ENCODE results near the gene DACT3.
A peak's percentile ranks its signal among the peaks of the same experiment; 100 is the strongest.

DACT3 gene

GRCh38 chr19:46661020-46661731 lies at the start of gene DACT3:
TSS of gene DACT3 (minus strand) at chr19:46661182. CDS start at chr19:46661064, 118 bp downstream.
- DNase-seq (ENCODE audit: low read depth in 1 of 2, low spot score in 1 of 2): peak; percentile 97 to 99
- no peak for TF ChIP-seq JUND (IDR thresholded peaks at IDR 0.05; ENCODE audit: low read depth)
- in situ Hi-C loops (cut with HindIII; ENCODE audit: low pct_unique_long_range_greater_than_20kb, low sequenced_read_pairs): no loop called here

- no peak for DNase-seq (ENCODE audit: low read depth in 1 of 2, low spot score in 1 of 2)
- TF ChIP-seq JUND (IDR thresholded peaks at IDR 0.05; ENCODE audit: low read depth): no peak
- in situ Hi-C loops (cut with HindIII; ENCODE audit: low pct_unique_long_range_greater_than_20kb, low sequenced_read_pairs): no loop called here
These were observed 49.7 kb upstream of the DACT3 start for GRCh38 chr19:46710687-46711086.

GRCh38 chr19:46704379-46705076 lies 43.5 kb upstream of the DACT3 start:
- peak; percentile 55 to 59 for DNase-seq (ENCODE audit: low read depth in 1 of 2, low spot score in 1 of 2)
- in situ Hi-C loops (cut with HindIII; ENCODE audit: low pct_unique_long_range_greater_than_20kb, low sequenced_read_pairs): no loop called here
- TF ChIP-seq JUND (IDR thresholded peaks at IDR 0.05; ENCODE audit: low read depth): no peak

GRCh38 chr19:46700704-46701103 lies 39.7 kb upstream of the DACT3 start:
- in situ Hi-C loops (cut with HindIII; ENCODE audit: low pct_unique_long_range_greater_than_20kb, low sequenced_read_pairs): no loop called here
- DNase-seq (ENCODE audit: low read depth in 1 of 2, low spot score in 1 of 2): no peak
- no peak for TF ChIP-seq JUND (IDR thresholded peaks at IDR 0.05; ENCODE audit: low read depth)

- DNase-seq (ENCODE audit: low read depth in 1 of 2, low spot score in 1 of 2): no peak
- in situ Hi-C loops (cut with HindIII; ENCODE audit: low pct_unique_long_range_greater_than_20kb, low sequenced_read_pairs): no loop called here
- no peak for TF ChIP-seq JUND (IDR thresholded peaks at IDR 0.05; ENCODE audit: low read depth)
These were observed 37.7 kb upstream of the DACT3 start for GRCh38 chr19:46698395-46699321.

GRCh38 chr19:46697204-46697960 lies 36.4 kb upstream of the DACT3 start:
- in situ Hi-C loops (cut with HindIII; ENCODE audit: low pct_unique_long_range_greater_than_20kb, low sequenced_read_pairs): no loop called here
- no peak for TF ChIP-seq JUND (IDR thresholded peaks at IDR 0.05; ENCODE audit: low read depth)
- DNase-seq (ENCODE audit: low read depth in 1 of 2, low spot score in 1 of 2): no peak

GRCh38 chr19:46696866-46697203 lies 35.9 kb upstream of the DACT3 start:
- in situ Hi-C loops (cut with HindIII; ENCODE audit: low pct_unique_long_range_greater_than_20kb, low sequenced_read_pairs): no loop called here
- TF ChIP-seq JUND (IDR thresholded peaks at IDR 0.05; ENCODE audit: low read depth): no peak
- no peak for DNase-seq (ENCODE audit: low read depth in 1 of 2, low spot score in 1 of 2)

- no peak for TF ChIP-seq JUND (IDR thresholded peaks at IDR 0.05; ENCODE audit: low read depth)
- in situ Hi-C loops (cut with HindIII; ENCODE audit: low pct_unique_long_range_greater_than_20kb, low sequenced_read_pairs): no loop called here
- no peak for DNase-seq (ENCODE audit: low read depth in 1 of 2, low spot score in 1 of 2)
These were observed 35.1 kb upstream of the DACT3 start for GRCh38 chr19:46696052-46696451.

GRCh38 chr19:46693760-46694159 lies 32.8 kb upstream of the DACT3 start:
- no peak for DNase-seq (ENCODE audit: low read depth in 1 of 2, low spot score in 1 of 2)
- in situ Hi-C loops (cut with HindIII; ENCODE audit: low pct_unique_long_range_greater_than_20kb, low sequenced_read_pairs): no loop called here
- no peak for TF ChIP-seq JUND (IDR thresholded peaks at IDR 0.05; ENCODE audit: low read depth)

- no peak for DNase-seq (ENCODE audit: low read depth in 1 of 2, low spot score in 1 of 2)
- TF ChIP-seq JUND (IDR thresholded peaks at IDR 0.05; ENCODE audit: low read depth): no peak
- in situ Hi-C loops (cut with HindIII; ENCODE audit: low pct_unique_long_range_greater_than_20kb, low sequenced_read_pairs): no loop called here
These were observed 32.1 kb upstream of the DACT3 start for GRCh38 chr19:46692918-46693722.

GRCh38 chr19:46691948-46692347 lies 31.0 kb upstream of the DACT3 start:
- in situ Hi-C loops (cut with HindIII; ENCODE audit: low pct_unique_long_range_greater_than_20kb, low sequenced_read_pairs): no loop called here
- TF ChIP-seq JUND (IDR thresholded peaks at IDR 0.05; ENCODE audit: low read depth): no peak
- no peak for DNase-seq (ENCODE audit: low read depth in 1 of 2, low spot score in 1 of 2)
